ENCODE results near the gene SH2D5.

The SH2D5 gene

GRCh38 chr1:20732588-20733359, at the start of gene SH2D5:
SH2D5 (minus strand) TSS chr1:20732703; CDS start chr1:20728044, 4,659 bp downstream.
- peak; percentile 53 to 69 (median 61) for DNase-seq (ENCODE audit: low read depth in 3 of 3)

DNA sequence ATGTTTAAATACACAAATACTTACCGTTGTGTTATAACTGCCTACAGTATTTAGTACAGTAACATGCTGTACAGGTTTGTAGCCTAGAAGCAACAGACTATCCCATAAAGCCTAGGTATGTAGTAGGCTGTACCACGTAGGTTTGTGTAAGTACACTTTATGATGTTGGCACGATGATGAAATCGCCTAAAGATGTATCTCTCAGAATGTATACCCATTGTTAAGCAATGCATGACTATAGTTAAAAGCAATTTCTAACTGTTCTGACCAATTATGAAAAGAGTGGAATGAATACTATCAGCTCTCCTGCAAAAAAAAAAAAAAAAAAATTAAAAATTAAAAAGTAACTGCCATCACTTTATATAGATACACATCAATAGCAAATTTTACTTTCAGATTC, 43.2 kb upstream of the SH2D5 start:
- DNase-seq (ENCODE audit: low read depth in 3 of 3) = no peak

GRCh38 chr1:20771780-20772179, 39.3 kb upstream of the SH2D5 start:
- DNase-seq (ENCODE audit: low read depth in 3 of 3) = no peak

DNA sequence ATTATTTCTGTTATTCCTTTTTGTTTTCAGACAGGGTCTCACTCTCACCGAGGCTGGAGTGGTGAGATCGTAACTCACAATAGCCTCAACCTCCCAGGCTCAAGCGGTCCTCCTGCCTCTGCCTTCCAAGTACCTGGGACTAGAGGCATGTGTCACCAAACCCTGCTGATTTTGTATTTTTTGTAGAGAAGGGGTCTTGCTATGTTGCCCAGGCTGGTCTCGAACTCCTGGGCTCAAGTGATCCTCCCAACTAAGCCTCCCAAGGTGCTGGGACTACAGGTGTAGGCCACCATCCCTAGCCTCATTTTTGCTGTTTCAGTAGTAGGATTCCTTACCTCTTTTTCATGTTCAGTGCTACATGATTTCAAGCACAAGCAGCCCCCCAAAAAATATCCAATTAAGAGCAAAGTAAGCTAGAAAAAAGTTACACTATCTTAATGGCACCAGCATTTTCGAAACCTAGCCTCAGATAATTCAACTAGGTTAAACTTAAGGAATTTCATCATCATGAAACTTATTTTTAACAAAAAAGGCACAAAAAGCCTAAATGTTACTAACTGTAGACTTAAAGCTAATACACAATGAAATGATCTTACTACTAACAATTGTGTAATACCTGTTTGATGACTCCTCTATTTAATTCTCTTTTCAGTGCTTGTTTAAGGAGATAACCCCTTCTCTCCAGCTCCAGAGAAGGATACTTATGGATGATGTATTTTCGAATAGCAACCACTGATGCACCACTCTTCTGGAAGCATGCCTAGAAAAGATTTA, 38.0 kb upstream of the SH2D5 start:
- no peak for DNase-seq (ENCODE audit: low read depth in 3 of 3)

GRCh38 chr1:20767271-20767670, 34.8 kb upstream of the SH2D5 start:
- no peak for DNase-seq (ENCODE audit: low read depth in 3 of 3)

GRCh38 chr1:20763417-20763816, 30.9 kb upstream of the SH2D5 start:
- DNase-seq (ENCODE audit: low read depth in 3 of 3) = no peak

DNA sequence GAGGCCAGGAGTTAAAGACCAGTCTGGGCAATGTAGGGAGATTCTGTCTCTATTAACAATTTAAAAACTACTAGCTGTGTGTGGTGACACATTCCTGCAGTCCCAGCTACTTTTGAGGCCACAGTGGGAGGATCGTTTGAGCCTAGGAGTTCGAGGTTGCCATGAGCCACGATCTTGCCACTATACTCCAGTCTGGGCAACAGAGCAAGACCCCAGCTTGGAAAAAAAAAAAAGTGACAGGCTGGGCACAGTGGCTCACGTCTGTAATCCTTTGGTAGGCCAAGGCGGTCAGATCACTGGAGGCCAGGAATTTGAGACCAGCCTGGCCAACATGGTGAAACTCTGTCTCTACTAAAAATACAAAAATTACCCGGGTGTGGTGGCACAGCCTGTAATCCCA, 27.8 kb upstream of the SH2D5 start:
- DNase-seq (ENCODE audit: low read depth in 3 of 3) = no peak

GRCh38 chr1:20753589-20753988, 21.1 kb upstream of the SH2D5 start:
- DNase-seq (ENCODE audit: low read depth in 3 of 3) = no peak

DNA sequence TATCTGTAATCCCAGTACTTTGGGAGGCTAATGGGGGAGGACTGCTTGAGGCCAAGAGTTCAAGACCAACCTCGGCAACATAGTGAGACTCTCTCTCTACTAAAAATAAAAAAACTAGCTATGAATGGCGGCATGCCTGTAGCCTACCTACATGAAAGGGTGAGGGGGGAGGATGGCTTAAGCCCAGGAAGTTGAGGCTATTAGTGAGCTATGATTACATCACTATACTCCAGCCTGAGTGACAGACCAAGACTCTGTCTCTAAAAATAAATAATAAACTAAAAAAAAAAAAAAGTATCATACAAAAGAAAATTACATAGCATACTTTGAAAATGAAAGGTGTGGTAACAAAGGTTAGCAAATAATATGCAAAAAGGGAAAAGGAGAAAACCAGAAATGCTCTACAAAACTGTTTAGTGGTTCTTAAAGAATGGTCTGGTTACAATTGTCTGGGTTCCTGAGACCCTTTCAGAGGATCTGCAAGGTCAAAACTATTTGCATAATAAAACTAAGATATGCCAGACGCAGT, 19.0 kb upstream of the SH2D5 start:
- DNase-seq (ENCODE audit: low read depth in 3 of 3) = no peak

DNA sequence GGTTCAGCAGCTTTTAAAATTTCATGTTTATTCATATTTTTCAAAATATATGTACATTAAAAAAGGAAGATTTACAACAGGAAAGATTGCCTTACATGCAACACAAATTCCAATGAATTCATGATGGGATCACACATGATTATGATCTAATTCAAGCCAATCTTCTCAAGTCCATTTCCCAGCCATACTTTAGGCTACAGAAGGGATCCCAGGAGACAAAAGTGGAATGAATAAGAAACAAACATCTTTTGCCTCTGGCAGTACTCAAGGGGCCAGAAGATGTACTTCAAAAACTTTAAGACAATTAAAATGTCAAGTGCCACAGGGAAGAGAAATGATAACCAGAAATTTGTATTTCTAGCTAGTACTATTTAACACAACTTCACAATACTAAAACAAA, 10.2 kb upstream of the SH2D5 start:
- no peak for DNase-seq (ENCODE audit: low read depth in 3 of 3)

DNA sequence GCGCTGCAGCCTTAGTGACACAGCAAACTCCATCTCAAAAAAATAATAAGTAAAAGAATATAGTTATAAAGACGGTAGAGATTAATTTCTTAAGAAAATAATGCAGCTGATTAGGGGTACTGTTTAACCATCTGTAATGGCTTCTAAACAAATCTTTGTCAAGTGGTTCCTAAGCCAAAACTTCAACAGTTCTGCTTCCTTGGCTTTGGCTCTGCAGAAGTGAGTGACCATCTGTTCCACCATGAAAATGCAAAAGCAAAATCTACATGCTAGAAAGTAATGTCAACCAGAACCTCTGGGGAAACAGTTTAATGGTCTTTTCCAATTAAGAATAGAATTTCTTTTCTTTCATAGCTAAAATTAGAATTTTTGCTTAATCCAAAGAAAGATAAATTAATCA, 8.3 kb upstream of the SH2D5 start:
- no peak for DNase-seq (ENCODE audit: low read depth in 3 of 3)

DNA sequence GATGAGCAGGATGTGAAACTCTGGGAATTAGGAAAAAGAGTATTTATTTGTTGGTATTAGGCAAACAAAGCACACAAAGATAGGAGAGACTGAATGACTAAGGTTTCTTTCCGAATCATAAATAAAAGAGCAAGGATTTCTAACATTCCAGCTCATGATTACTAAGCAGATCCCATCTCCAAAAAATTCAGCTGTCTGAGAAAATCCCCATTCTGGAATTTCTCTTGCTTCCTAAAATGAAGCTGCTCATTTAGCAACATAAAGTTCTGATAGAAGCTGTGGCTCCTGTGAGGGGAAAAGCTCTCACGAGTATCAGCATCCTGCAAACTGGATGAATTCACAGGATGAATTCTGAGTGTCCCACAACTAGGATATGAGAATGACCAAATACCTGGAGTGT, 6.7 kb upstream of the SH2D5 start:
- DNase-seq (ENCODE audit: low read depth in 3 of 3) = no peak

GRCh38 chr1:20735581-20736111, 3.1 kb upstream of the SH2D5 start:
- no peak for DNase-seq (ENCODE audit: low read depth in 3 of 3)

GRCh38 chr1:20733360-20733975, 965 bp upstream of the SH2D5 start:
- DNase-seq (ENCODE audit: low read depth in 3 of 3) = no peak

DNA sequence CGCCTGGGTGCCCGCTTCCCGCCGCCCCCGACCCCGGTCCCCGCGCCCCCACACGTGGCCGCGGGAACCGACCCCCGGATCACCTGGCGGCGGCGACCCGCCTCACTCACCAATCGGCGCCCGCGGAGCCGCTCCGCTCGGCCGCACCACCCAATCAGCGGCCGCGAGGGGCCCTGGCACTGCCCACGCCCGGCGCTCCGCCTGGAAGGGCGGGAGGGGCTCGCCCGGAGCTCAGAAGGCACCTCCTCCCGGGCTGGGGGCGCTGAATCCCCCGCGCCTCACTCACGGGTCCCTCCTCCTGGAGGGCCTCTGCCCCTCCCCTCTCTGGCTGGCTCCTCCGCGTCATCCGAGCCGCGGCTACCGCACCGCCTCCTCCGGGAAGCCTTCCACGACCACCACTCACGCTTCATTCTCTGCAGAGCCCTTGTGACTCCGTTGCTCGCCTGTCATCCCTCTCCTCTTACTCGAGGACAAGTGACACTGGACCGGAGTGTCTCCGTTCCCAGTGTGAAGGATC, 374 bp downstream of the SH2D5 start:
- peak in 2 of 3 donors; percentile 26 to 47 for DNase-seq (ENCODE audit: low read depth in 3 of 3)

DNA sequence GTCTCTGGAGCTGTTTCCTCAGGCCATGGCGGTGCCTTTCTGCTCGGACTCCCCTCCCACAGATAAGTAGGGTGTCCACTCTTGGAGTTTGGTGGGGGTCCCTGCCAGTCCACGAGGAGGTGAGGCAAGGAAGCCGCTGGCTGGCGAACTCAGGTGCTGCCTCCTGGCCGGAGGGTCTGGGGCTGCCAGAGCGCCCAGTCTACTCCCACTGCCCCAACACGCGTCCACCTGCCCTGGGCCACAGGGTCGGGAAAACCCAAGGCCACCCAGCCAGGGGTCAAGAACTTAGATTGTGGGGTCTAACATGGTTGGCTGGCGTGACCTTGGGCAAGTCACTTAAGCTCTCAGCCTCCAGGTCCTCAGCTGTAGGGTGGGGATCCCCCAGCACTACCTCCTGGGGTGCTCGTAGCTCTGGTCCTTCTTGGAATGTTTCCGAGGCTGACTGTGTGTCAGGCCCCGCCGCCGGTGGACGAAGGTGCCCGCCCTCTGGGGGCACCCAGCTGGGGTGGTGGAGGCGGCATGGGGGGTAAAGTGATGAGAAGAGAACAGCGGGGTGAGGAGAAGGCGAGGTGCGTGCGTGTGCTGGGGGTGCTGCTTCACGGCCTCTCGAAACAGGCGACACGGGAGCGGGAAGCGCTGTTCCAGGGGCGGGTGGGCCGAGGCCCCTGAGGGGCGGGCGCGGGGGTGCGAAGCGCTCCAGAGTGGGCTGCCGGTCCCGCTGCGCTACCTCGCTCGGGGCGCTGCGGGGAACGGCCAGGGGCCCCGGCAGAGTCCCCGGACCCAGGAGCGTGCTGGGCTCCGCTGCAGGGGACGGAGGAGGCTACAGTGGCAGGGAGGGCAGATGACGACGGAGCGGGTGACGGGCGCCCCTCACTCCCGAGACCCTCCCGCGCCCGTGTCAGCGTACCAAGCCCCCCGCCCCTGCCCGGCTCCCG, 1.2 kb downstream of the SH2D5 start:
- no peak for DNase-seq (ENCODE audit: low read depth in 3 of 3)

DNA sequence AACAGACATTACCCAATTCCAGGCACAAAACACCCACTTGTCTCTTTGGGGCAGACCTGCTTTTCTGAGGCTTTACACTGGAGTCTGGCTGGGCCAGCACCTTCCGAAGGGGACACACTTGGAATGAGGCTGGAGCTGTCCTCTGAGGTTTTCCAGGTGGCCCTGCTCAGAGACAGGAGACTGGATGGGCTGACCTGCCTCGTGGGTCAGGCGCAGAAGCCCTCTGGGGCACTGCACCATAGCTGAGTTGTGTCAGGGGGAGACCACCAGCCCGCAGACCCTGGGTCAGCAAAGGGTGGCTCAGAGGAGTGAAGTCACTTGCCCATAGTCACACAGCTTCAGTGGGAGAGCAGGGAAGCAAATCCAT, 1.8 kb downstream of the SH2D5 start:
- DNase-seq (ENCODE audit: low read depth in 3 of 3) = no peak

DNA sequence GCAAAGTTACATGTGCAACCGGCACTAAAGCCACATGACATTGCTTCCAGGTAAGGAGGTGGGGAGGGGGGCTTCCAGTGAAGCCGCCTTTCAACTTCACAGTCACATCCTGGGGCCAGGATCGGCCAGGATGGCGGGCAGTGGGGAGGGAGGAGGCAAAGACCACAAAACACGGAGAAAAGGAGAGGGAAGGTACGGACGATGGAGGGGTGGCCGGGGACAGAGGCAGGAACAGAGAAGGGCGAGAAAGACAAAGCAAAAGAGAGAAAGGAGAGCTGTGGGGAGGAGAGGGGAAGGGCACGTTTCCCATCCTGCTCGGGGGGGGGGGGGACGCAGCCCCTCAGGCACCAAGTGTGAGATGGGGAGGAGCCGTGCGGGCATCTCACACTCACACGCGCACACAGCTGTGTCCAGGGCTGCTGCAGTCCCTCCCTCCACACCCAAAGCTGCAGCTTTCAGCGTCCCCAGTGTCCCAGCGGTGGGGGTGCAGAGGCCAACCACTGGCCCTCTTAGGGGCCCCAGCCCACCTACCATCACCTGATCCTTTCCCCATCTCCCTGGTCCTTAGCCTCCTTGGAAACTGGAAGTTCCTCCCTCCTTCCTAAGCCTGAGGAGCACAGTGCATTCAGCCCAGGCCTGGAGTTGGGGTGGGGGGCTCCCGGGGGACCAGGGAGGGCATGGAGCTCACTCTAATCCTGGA, 2.4 kb downstream of the SH2D5 start:
- no peak for DNase-seq (ENCODE audit: low read depth in 3 of 3)

DNA sequence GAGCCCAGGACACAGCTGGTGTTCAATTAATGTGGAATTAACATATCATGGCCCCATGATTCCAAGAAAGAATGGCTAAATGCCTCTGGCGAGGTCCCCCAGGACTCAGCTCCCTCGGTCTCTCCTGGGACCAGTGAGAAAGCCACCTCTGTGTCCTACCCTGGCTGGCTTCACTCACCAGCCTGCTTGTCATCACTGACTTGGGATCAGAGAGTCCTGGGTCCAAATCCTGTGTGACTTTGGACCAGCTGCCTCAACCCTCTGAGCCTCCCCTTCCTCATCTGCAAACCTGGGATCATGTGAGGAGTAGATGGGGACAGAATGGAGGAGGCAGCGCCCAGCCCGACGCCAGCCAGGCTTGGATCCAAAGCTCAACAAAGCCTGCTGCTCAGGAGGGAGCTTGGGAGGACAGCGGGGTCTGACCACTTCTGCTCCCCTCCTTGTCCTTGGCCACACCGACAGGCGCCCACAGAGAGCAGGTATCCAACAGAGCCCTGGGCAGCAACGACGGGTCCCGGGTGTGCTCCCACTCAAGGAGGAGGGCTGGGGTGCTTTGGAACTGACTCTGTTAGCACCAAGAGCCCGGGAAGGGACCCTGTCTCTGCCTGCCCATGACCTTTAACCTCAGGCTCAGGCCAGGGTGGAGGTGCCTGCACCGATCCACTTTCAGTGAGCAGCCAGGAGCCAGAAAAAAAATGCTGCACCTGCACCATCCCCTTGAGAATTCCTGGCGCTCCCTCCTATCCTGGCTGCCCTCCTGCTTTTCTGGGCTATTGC, 3.2 kb downstream of the SH2D5 start:
- DNase-seq (ENCODE audit: low read depth in 3 of 3) = no peak

All from stimulated activated CD4-positive, alpha-beta T cell treated with anti-CD3 and anti-CD28 coated beads, TNF-alpha, amount 100 ng/mL, for 48 hours (primary cell).